ENCODE data around the gene FBXL7. TPM values are rescaled to one million over a fixed set of nuclear protein-coding genes. Genes with fewer than 3 reads are reported as not detected.

FBXL7 gene
- total and polyA plus RNA-seq, 10 donors, result 1.1 to 12.9 (median 8.3) TPM

DNA sequence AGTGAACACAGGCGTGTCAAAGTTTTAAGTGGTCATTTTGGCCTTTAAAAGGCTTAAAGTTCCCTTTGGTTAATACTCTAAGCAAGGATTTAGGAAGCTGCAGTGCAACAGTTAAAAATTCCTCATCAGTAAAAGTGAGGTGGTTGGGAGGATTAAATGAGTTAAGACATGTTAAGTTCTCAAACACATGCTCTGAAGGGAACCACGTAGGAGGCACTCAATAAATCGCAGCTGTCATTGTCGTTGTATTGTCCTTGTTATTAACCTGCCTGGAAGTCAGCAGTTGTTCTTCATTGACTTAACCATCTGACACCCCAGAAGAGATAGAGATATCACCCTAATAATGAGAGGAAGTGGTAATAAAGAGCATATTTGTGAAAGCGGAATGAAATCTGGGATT, 432.1 kb downstream of the FBXL7 start:
- Histone ChIP-seq H3K4me3 (no peak overlapping the region), H3K27me3 (replicated peaks in 1 of 7) (no peaks in the 10 kb centered on the region), H3K27ac (no peak overlapping the region), H3K4me1 (peaks cover 0 to under 1% (median 0%) of the 10 kb centered on the region in 6 donors), H3K9me3 (peaks cover 0 to 23% (median 4%) of the 10 kb centered on the region in 8 donors), H3K36me3 (peaks cover 0 to 7% (median 0%) of the 10 kb centered on the region in 6 donors)
- intact Hi-C loops (cut with DNase I; ENCODE audit: low total_unique reads), result no loop called here
- WGBS, 5 donors, result 65 to 72% (median 67%) methylated on average over 5 of the region's 5 CpGs
- TF ChIP-seq, protein P1, sequence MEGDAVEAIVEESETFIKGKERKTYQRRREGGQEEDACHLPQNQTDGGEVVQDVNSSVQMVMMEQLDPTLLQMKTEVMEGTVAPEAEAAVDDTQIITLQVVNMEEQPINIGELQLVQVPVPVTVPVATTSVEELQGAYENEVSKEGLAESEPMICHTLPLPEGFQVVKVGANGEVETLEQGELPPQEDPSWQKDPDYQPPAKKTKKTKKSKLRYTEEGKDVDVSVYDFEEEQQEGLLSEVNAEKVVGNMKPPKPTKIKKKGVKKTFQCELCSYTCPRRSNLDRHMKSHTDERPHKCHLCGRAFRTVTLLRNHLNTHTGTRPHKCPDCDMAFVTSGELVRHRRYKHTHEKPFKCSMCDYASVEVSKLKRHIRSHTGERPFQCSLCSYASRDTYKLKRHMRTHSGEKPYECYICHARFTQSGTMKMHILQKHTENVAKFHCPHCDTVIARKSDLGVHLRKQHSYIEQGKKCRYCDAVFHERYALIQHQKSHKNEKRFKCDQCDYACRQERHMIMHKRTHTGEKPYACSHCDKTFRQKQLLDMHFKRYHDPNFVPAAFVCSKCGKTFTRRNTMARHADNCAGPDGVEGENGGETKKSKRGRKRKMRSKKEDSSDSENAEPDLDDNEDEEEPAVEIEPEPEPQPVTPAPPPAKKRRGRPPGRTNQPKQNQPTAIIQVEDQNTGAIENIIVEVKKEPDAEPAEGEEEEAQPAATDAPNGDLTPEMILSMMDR (IDR thresholded peaks at IDR 0.05 in 8 of 11, conservative IDR thresholded peaks at IDR 0.05 in 3 of 11), result no peak
- no peak for TF ChIP-seq POLR2AphosphoS5 (IDR thresholded peaks at IDR 0.05)
- no peak for TF ChIP-seq POLR2A (IDR thresholded peaks at IDR 0.05)
- DNase-seq, result no peak

DNA sequence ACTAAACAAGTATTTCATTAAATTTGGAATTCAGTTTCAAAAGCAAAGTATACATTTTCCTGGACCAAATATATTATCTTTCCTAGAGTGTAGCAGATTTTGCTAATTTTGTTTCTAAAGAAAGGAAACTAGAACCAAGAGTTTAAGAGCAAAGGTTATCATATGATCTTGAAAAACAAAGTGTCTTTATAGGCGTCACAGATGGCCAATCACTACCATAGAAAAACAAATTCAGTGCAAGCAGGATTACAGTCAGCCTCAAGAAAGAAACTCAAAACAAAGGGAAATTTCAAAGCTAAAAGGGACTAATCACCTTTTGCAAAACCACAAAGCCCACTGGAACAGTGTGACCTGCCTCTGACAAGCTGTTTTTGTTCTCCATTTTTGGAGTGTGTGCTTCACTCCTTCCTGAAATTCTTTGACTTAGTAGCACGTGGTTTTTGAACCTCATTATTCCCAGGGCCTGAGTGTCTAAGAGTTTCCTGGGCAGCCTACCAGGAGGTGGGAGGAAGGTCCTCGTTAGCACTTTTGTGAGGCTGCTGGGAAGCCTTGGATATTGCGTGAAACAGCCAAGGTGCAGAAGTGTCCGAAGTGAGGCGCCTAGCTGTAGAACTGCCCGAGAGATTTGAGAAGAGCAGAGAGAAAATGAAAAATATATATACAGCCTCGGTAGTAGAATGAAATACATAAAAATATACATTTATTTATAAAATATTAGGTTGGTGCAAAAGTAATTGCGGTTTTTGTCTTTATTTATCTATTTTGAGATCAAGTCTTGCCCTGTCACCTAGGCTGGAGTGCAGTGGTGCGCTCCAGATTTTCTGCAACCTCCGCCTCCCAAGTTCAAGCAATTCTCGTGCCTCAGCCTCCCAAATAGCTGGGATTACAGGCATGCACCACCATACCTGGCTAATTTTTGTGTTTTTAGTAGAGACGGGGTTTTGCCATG, 433.6 kb downstream of the FBXL7 start:
- DNase-seq, result no peak
- H3K9me3 ChIP-seq, result peaks cover 0 to 20% (median 3%) of the 10 kb centered on the region in 8 donors
- intact Hi-C loops (cut with DNase I; ENCODE audit: low total_unique reads), result no loop called here
- no peak for TF ChIP-seq POLR2AphosphoS5 (IDR thresholded peaks at IDR 0.05)
- TF ChIP-seq, protein P1 (IDR thresholded peaks at IDR 0.05 in 8 of 11, conservative IDR thresholded peaks at IDR 0.05 in 3 of 11), result no peak
- no peak for TF ChIP-seq POLR2A (IDR thresholded peaks at IDR 0.05)
- no peak overlapping the region for H3K27ac ChIP-seq
- peaks cover 0 to under 1% (median 0%) of the 10 kb centered on the region in 6 donors for H3K36me3 ChIP-seq
- no peak overlapping the region for H3K4me3 ChIP-seq
- 71 to 75% (median 74%) methylated on average over 13 of the region's 13 CpGs for WGBS, 5 donors
- peaks cover 0 to 10% (median 1%) of the 10 kb centered on the region in 6 donors for H3K4me1 ChIP-seq
- no peaks in the 10 kb centered on the region for H3K27me3 ChIP-seq (replicated peaks in 1 of 7)

DNA sequence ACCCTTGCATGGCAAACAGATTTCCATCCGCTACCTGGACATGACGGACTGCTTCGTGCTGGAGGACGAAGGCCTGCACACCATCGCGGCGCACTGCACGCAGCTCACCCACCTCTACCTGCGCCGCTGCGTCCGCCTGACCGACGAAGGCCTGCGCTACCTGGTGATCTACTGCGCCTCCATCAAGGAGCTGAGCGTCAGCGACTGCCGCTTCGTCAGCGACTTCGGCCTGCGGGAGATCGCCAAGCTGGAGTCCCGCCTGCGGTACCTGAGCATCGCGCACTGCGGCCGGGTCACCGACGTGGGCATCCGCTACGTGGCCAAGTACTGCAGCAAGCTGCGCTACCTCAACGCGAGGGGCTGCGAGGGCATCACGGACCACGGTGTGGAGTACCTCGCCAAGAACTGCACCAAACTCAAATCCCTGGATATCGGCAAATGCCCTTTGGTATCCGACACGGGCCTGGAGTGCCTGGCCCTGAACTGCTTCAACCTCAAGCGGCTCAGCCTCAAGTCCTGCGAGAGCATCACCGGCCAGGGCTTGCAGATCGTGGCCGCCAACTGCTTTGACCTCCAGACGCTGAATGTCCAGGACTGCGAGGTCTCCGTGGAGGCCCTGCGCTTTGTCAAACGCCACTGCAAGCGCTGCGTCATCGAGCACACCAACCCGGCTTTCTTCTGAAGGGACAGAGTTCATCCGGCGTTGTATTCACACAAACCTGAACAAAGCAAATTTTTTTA, 436.7 kb downstream of the FBXL7 start:
- H3K36me3 ChIP-seq, result no peaks in the 10 kb centered on the region

More for the DNA sequence above, 436.7 kb downstream of the FBXL7 start:
- Histone ChIP-seq H3K27ac (no peak overlapping the region), H3K4me3 (no peak overlapping the region), H3K27me3 (replicated peaks in 1 of 7) (no peaks in the 10 kb centered on the region), H3K9me3 (peaks cover 0 to 20% (median 3%) of the 10 kb centered on the region in 8 donors), H3K4me1 (peaks cover 0 to 13% (median 1%) of the 10 kb centered on the region in 6 donors)
- 95 to 97% (median 97%) methylated on average over 45 to 60 of the region's 60 CpGs for WGBS, 5 donors
- intact Hi-C loops (cut with DNase I; ENCODE audit: low total_unique reads), result no loop called here
- peak; percentile 72 for DNase-seq
- TF ChIP-seq POLR2A (IDR thresholded peaks at IDR 0.05), result no peak
- TF ChIP-seq, protein P1 (IDR thresholded peaks at IDR 0.05 in 8 of 11, conservative IDR thresholded peaks at IDR 0.05 in 3 of 11), result no peak
- TF ChIP-seq POLR2AphosphoS5 (IDR thresholded peaks at IDR 0.05), result no peak

Measured in spleen (tissue), 11 donors.